GM12892 (cell line): Measurements from ENCODE around the gene NOTCH2.

ENCODE experiments used
- POLR2A ChIP-seq: IDR thresholded peaks from 2 replicates; pipeline ENCODE4 v1.6.1; 2011; ENCODE audit warnings: low read depth, low read length, control low read depth
- TAF1 ChIP-seq: IDR thresholded peaks from 2 replicates; pipeline ENCODE4 v1.6.1; 2011; ENCODE audit warnings: low read depth, mild to moderate bottlenecking, control low read depth, low read length, borderline replicate concordance

- TF ChIP-seq POLR2A: no peak
- TF ChIP-seq TAF1: no peak
These were observed 114.7 kb downstream of the NOTCH2 start for GRCh38 chr1:119954476-119955422.
